A673 (cell line): ENCODE measurements around the gene TADA3.

ENCODE experiments used
- EZH2 ChIP-seq: fragments of 200-600 bp; sonication (generic); IDR thresholded peaks from 2 replicates; pipeline ENCODE4 v1.6.1; 2017; ENCODE audit warnings: borderline replicate concordance, low read depth, mild to moderate bottlenecking, mixed read lengths, antibody characterized with exemption, low read length; ENCODE audit not compliant: poor library complexity, severe bottlenecking
- TF ChIP-seq, protein P1 (sequence below): fragments of 300-800, 200-600 bp; sonication (generic); conservative IDR thresholded peaks from 2 replicates; pipeline ENCODE4 v1.5.1; 2017; ENCODE audit warnings: low read depth, mild to moderate bottlenecking, antibody characterized with exemption, low read length, moderate library complexity, mixed read lengths

DNA sequence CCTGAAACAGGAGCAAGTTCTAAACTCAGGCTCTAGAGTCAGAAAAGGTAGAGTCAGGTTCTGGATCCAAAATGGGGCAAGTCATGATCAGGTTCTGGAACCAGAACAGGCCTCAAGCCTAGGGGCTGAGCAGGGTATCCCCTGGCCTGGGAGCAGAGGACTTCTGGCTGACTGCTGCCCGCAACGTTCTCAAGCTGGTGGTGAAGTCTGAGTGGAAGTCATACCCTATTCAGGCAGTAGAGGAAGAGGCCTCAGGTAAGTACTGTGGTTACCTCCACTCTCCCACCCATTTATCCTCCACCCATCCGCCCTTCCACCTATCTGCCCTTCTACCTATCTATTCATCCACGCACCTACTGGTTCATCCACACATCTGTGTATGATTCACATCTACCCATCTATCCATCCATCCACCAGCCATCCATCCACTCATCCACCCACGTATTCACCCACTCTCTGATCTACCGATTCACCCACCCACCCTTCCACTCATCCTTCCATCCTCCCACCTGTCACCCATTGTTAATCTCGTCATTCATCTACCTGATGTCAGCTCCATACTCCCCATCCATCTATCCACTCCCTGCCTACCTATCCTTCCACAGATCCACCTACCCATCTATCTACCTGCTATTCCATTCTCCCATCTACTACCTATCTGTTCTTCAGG, 26.5 kb upstream of the TADA3 start:
- TF ChIP-seq EZH2 = no peak
- TF ChIP-seq, protein P1, sequence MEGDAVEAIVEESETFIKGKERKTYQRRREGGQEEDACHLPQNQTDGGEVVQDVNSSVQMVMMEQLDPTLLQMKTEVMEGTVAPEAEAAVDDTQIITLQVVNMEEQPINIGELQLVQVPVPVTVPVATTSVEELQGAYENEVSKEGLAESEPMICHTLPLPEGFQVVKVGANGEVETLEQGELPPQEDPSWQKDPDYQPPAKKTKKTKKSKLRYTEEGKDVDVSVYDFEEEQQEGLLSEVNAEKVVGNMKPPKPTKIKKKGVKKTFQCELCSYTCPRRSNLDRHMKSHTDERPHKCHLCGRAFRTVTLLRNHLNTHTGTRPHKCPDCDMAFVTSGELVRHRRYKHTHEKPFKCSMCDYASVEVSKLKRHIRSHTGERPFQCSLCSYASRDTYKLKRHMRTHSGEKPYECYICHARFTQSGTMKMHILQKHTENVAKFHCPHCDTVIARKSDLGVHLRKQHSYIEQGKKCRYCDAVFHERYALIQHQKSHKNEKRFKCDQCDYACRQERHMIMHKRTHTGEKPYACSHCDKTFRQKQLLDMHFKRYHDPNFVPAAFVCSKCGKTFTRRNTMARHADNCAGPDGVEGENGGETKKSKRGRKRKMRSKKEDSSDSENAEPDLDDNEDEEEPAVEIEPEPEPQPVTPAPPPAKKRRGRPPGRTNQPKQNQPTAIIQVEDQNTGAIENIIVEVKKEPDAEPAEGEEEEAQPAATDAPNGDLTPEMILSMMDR = no peak
